H9 (cell line): ENCODE results near the gene CDR2. TPM values are rescaled to one million over a fixed set of nuclear protein-coding genes. Genes with fewer than 3 reads are reported as not detected.
A peak's percentile ranks its signal among the peaks of the same experiment; 100 is the strongest.

Experiments
- DNase-seq: peaks from one replicate; pipeline ENCODE4 v3.0.0-alpha.2; 2017
- H2AFZ ChIP-seq: one replicate; pipeline ENCODE4 v1.6.1; 2013; ENCODE audit warnings: mild to moderate bottlenecking, low read length, control low read depth, moderate library complexity
- H2AK5ac ChIP-seq: 2 replicates; pipeline ENCODE4 v1.6.1; 2013; ENCODE audit warnings: low read length, control low read depth, mixed read lengths; ENCODE audit not compliant: insufficient read length
- H2BK120ac ChIP-seq: one replicate; pipeline ENCODE4 v1.6.1; 2013; ENCODE audit warnings: low read depth, mild to moderate bottlenecking, low read length, control low read depth, inconsistent platforms; ENCODE audit not compliant: poor library complexity, severe bottlenecking
- H2BK12ac ChIP-seq: 2 replicates; pipeline ENCODE4 v1.6.1; 2013; ENCODE audit warnings: low read length, control low read depth, mixed read lengths, low read depth; ENCODE audit not compliant: insufficient read length
- H2BK15ac ChIP-seq: 2 replicates; pipeline ENCODE4 v1.6.1; 2013; ENCODE audit warnings: low read depth, low read length, control low read depth
- H2BK20ac ChIP-seq: one replicate; pipeline ENCODE4 v1.6.1; 2013; ENCODE audit warnings: low read depth, mild to moderate bottlenecking, low read length, control low read depth, inconsistent platforms; ENCODE audit not compliant: poor library complexity, severe bottlenecking
- H2BK5ac ChIP-seq: 2 replicates; pipeline ENCODE4 v1.6.1; 2013; ENCODE audit warnings: low read length, control low read depth, mixed read lengths; ENCODE audit not compliant: insufficient read length
- H3K14ac ChIP-seq: 2 replicates; pipeline ENCODE4 v1.6.1; 2013; ENCODE audit warnings: low read length, control low read depth; ENCODE audit not compliant: insufficient read depth
- H3K18ac ChIP-seq: 2 replicates; pipeline ENCODE4 v1.6.1; 2013; ENCODE audit warnings: low read depth, mild to moderate bottlenecking, mixed read lengths, low read length, control low read depth; ENCODE audit not compliant: insufficient read length
- H3K23ac ChIP-seq: 2 replicates; pipeline ENCODE4 v1.6.1; 2013; ENCODE audit warnings: low read length, control low read depth, mixed read lengths, low read depth; ENCODE audit not compliant: insufficient read length
- H3K23me2 ChIP-seq: 2 replicates; pipeline ENCODE4 v1.6.1; 2013; ENCODE audit warnings: low read depth, mild to moderate bottlenecking, mixed read lengths, low read length, control low read depth; ENCODE audit not compliant: insufficient read length, poor library complexity, severe bottlenecking
- H3K27ac ChIP-seq: 2 replicates; pipeline ENCODE4 v1.5.1; 2013; ENCODE audit warnings: low read length, control low read depth, mixed read lengths, low read depth; ENCODE audit not compliant: insufficient read length
- H3K27me3 ChIP-seq: 2 replicates; pipeline ENCODE4 v1.6.1; 2013; ENCODE audit warnings: low read length, control low read depth, inconsistent platforms; ENCODE audit not compliant: insufficient read depth
- H3K4ac ChIP-seq: 2 replicates; pipeline ENCODE4 v1.6.1; 2013; ENCODE audit warnings: low read depth, mild to moderate bottlenecking, control low read depth, inconsistent platforms, low read length, moderate library complexity
- H3K4me1 ChIP-seq: 2 replicates; pipeline ENCODE4 v1.6.1; 2013; ENCODE audit warnings: low read length, control low read depth, inconsistent platforms; ENCODE audit not compliant: insufficient read depth
- H3K4me2 ChIP-seq: 2 replicates; pipeline ENCODE4 v1.6.1; 2013; ENCODE audit warnings: low read length, control low read depth, mixed read lengths; ENCODE audit not compliant: insufficient read length, insufficient read depth
- H3K56ac ChIP-seq: 2 replicates; pipeline ENCODE4 v1.6.1; 2013; ENCODE audit warnings: low read depth, mild to moderate bottlenecking, mixed read lengths, low read length, control low read depth; ENCODE audit not compliant: insufficient read length
- H3K79me1 ChIP-seq: 2 replicates; pipeline ENCODE4 v1.6.1; 2013; ENCODE audit warnings: low read depth, mild to moderate bottlenecking, moderate library complexity, low read length, control low read depth, inconsistent platforms; ENCODE audit not compliant: insufficient read depth, poor library complexity, severe bottlenecking
- H3K79me2 ChIP-seq: 2 replicates; pipeline ENCODE4 v1.6.1; 2013; ENCODE audit warnings: low read length, control low read depth, inconsistent platforms; ENCODE audit not compliant: insufficient read depth
- H3K9ac ChIP-seq: 2 replicates; pipeline ENCODE4 v1.6.1; 2013; ENCODE audit warnings: low read length, control low read depth, mixed read lengths; ENCODE audit not compliant: insufficient read length; ENCODE audit errors: extremely low read depth
- H3K9me3 ChIP-seq: one replicate; pipeline ENCODE4 v1.6.1; 2013; ENCODE audit warnings: low read depth, low read length, inconsistent platforms; ENCODE audit not compliant: control insufficient read depth
- H3T11ph ChIP-seq: one replicate; pipeline ENCODE4 v1.6.1; 2013; ENCODE audit warnings: mild to moderate bottlenecking, low read length, control low read depth, inconsistent platforms
- H4K20me1 ChIP-seq: one replicate; pipeline ENCODE4 v1.6.1; 2013; ENCODE audit not compliant: control insufficient read depth, insufficient read length, insufficient read depth
- H4K5ac ChIP-seq: 2 replicates; pipeline ENCODE4 v1.6.1; 2013; ENCODE audit warnings: low read depth, mild to moderate bottlenecking, mixed read lengths, low read length, control low read depth; ENCODE audit not compliant: insufficient read length
- H4K8ac ChIP-seq: replicated peaks from 2 replicates; pipeline ENCODE4 v1.6.1; 2013; ENCODE audit warnings: low read length, control low read depth, mixed read lengths, low read depth; ENCODE audit not compliant: insufficient read length
- H4K91ac ChIP-seq: 2 replicates; pipeline ENCODE4 v1.6.1; 2013; ENCODE audit warnings: low read depth, mild to moderate bottlenecking, moderate library complexity, mixed read lengths, low read length, control low read depth; ENCODE audit not compliant: insufficient read length
- H3K27ac Mint-ChIP-seq, 3 experiments: 2 replicates in 2 of 3; 3 replicates in 1 of 3; pipeline ENCODE4 v1.8.0; 2020 to 2021; ENCODE audit warnings: mixed read lengths in 3 of 3, mild to moderate bottlenecking in 1 of 3, moderate library complexity in 1 of 3
- H3K27me3 Mint-ChIP-seq: 2 replicates; pipeline ENCODE4 v1.8.0; 2021; ENCODE audit warnings: low read depth, mild to moderate bottlenecking, moderate library complexity, mixed read lengths
- H3K36me3 Mint-ChIP-seq, 3 experiments: 2 replicates in 2 of 3; 3 replicates in 1 of 3; pipeline ENCODE4 v1.8.0; 2020 to 2021; ENCODE audit warnings: low read depth in 3 of 3, mixed read lengths in 3 of 3; ENCODE audit not compliant: insufficient read depth in 1 of 3
- H3K4me1 Mint-ChIP-seq, 2 experiments: 2 replicates each; pipeline ENCODE4 v1.8.0; 2020; ENCODE audit warnings: mixed read lengths in 2 of 2
- H3K4me3 Mint-ChIP-seq, 2 experiments: 2 replicates in 1 of 2; 3 replicates in 1 of 2; pipeline ENCODE4 v1.8.0; 2020 to 2021; ENCODE audit warnings: mild to moderate bottlenecking in 2 of 2, mixed read lengths in 2 of 2, moderate library complexity in 1 of 2
- H3K9me3 Mint-ChIP-seq, 2 experiments: 2 replicates in 1 of 2; 3 replicates in 1 of 2; pipeline ENCODE4 v1.8.0; 2020; ENCODE audit warnings: mild to moderate bottlenecking in 2 of 2, mixed read lengths in 2 of 2, moderate library complexity in 1 of 2
- WGBS: extraction: QIAGEN DNeasy Blood & Tissue Kit; methylation state at CpG from one replicate; pipeline ENCODE4 v1.1.7; 2013; ENCODE audit warnings: missing lambda C conversion rate, low lambda C conversion rate, mixed read lengths; ENCODE audit not compliant: insufficient read length; ENCODE audit errors: extremely low coverage; 5-methylcytosine and 5-hydroxymethylcytosine counted together
- total RNA-seq: library from RNA; stranded (reverse); gene quantifications from 2 replicates; pipeline ENCODE4 v1.2.1, GENCODE V29; 2021
- TF ChIP-seq, protein P1 (sequence below): fragments of 200-600 bp; sonication (generic); conservative IDR thresholded peaks from 3 replicates; pipeline ENCODE4 v1.8.0; 2021; ENCODE audit warnings: antibody characterized with exemption, mild to moderate bottlenecking

The CDR2 gene
- total RNA-seq, 1 experiment from 2014 or later = 33.4 TPM

GRCh38 chr16:22322741-22323140 lies 51.7 kb downstream of the CDR2 start:
- no peak overlapping the region for H3K56ac ChIP-seq
- no CpG with 5 or more reads among the region's 17 CpGs for WGBS
- no peaks in the 10 kb centered on the region for H3K79me2 ChIP-seq
- H3K18ac ChIP-seq = no peak overlapping the region
- no peak overlapping the region for H2AFZ ChIP-seq
- Mint-ChIP-seq H3K4me3 (no peak overlapping the region), H3K27ac (peak overlapping the region in 2 of 3 experiments; percentile 70 to 91; a peak in 3 of 7 replicates), H3K4me1 (no peaks in the 10 kb centered on the region; a peak in 1 of 4 replicates), H3K9me3 (no peaks in the 10 kb centered on the region), H3K27me3 (no peaks in the 10 kb centered on the region), H3K36me3 (peaks cover 33 to 84% (median 64%) of the 10 kb centered on the region in 3 experiments)
- TF ChIP-seq, protein P1, sequence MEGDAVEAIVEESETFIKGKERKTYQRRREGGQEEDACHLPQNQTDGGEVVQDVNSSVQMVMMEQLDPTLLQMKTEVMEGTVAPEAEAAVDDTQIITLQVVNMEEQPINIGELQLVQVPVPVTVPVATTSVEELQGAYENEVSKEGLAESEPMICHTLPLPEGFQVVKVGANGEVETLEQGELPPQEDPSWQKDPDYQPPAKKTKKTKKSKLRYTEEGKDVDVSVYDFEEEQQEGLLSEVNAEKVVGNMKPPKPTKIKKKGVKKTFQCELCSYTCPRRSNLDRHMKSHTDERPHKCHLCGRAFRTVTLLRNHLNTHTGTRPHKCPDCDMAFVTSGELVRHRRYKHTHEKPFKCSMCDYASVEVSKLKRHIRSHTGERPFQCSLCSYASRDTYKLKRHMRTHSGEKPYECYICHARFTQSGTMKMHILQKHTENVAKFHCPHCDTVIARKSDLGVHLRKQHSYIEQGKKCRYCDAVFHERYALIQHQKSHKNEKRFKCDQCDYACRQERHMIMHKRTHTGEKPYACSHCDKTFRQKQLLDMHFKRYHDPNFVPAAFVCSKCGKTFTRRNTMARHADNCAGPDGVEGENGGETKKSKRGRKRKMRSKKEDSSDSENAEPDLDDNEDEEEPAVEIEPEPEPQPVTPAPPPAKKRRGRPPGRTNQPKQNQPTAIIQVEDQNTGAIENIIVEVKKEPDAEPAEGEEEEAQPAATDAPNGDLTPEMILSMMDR = no peak
- no peak overlapping the region for H3K14ac ChIP-seq
- H2BK120ac ChIP-seq = no peak overlapping the region
- H3K79me1 ChIP-seq = peaks cover 2% of the 10 kb centered on the region
- no peak overlapping the region for H3K27ac ChIP-seq
- no peak overlapping the region for H2BK15ac ChIP-seq
- H2BK5ac ChIP-seq = no peak overlapping the region
- no peak overlapping the region for H3K4me2 ChIP-seq
- H4K20me1 ChIP-seq = no peaks in the 10 kb centered on the region
- H4K91ac ChIP-seq = no peak overlapping the region
- no peak overlapping the region for H4K5ac ChIP-seq
- H3K9me3 ChIP-seq = no peaks in the 10 kb centered on the region
- H3K23ac ChIP-seq = no peak overlapping the region
- H3K23me2 ChIP-seq = no peaks in the 10 kb centered on the region
- H2AK5ac ChIP-seq = no peak overlapping the region
- no peak overlapping the region for H3T11ph ChIP-seq
- H4K8ac ChIP-seq = no peak overlapping the region
- H3K4ac ChIP-seq = no peak overlapping the region
- no peaks in the 10 kb centered on the region for H3K4me1 ChIP-seq
- H3K27me3 ChIP-seq = no peaks in the 10 kb centered on the region
- H3K9ac ChIP-seq = no peak overlapping the region
- H2BK20ac ChIP-seq = no peak overlapping the region
- DNase-seq = no peak
- no peak overlapping the region for H2BK12ac ChIP-seq
